Endothelial cell of umbilical vein (primary cell): ENCODE measurements around the gene RBM4B. TPM values are rescaled to one million over a fixed set of nuclear protein-coding genes. Genes with fewer than 3 reads are reported as not detected.

Experiments used
- BruUV-seq: library from RNA; stranded (reverse); fragments of 400-500 nt; replicated peaks from 2 replicates; lab custom pipeline; 2021; lab: Mats Ljungman, UMichigan
- CTCF ChIA-PET: fragments of 300-600, 350-600 bp; sonication (Branson Sonifier 250); formaldehyde crosslinking; loops from one replicate; lab custom pipeline; 2021; ENCODE audit warnings: antibody characterized with exemption, inconsistent platforms; lab: Charles Lee
- POLR2A ChIA-PET: fragments of 300-600, 350-600 bp; sonication (Branson Sonifier 250); formaldehyde crosslinking; loops from one replicate; lab custom pipeline; 2021; ENCODE audit warnings: antibody characterized with exemption, inconsistent platforms; lab: Charles Lee
- DNase-seq: peaks from one replicate; pipeline ENCODE4 v3.0.0-alpha.2; 2011; ENCODE audit warnings: low read depth, low spot score
- FAIRE-seq: peaks from 2 replicates; lab custom pipeline; 2011; peaks lifted over from hg19 to GRCh38; lab: Jason Lieb, UNC
- H2AFZ ChIP-seq: 2 replicates; pipeline ENCODE4 v1.6.0; 2012; ENCODE audit warnings: low read depth, low read length, control low read depth, inconsistent platforms
- H3K27ac ChIP-seq: 2 replicates; pipeline ENCODE4 v1.5.1; 2011; ENCODE audit warnings: low read depth, mild to moderate bottlenecking, control low read depth, low read length, moderate library complexity; ENCODE audit not compliant: insufficient read depth
- H3K27me3 ChIP-seq, 2 experiments: 2 replicates each; pipeline versions ENCODE4 v1.6.0 to v1.6.1; 2011; ENCODE audit warnings: low read length in 2 of 2, mixed read lengths in 1 of 2; ENCODE audit not compliant: control insufficient read depth in 2 of 2, insufficient read depth in 2 of 2
- H3K36me3 ChIP-seq, 2 experiments: 2 replicates in 1 of 2; 3 replicates in 1 of 2; pipeline ENCODE4 v1.5.1; 2011; ENCODE audit warnings: low read length in 2 of 2, mild to moderate bottlenecking in 1 of 2, moderate library complexity in 1 of 2; ENCODE audit not compliant: control insufficient read depth in 2 of 2, insufficient read depth in 2 of 2; ENCODE audit errors: extremely low read depth in 1 of 2
- H3K4me1 ChIP-seq: 3 replicates; pipeline ENCODE4 v1.5.1; 2011; ENCODE audit warnings: mild to moderate bottlenecking, low read length; ENCODE audit not compliant: control insufficient read depth, insufficient read depth; ENCODE audit errors: extremely low read depth
- H3K4me2 ChIP-seq: 2 replicates; pipeline ENCODE4 v1.6.1; 2011; ENCODE audit warnings: low read length, control low read depth, mixed read lengths; ENCODE audit not compliant: insufficient read depth
- H3K4me3 ChIP-seq, 3 experiments: fragments of 200-600 bp in 1 of 3; sonication (generic), shearing (Covaris generic) in 1 of 3; replicated peaks in 1 of 3; 2 replicates each; pipeline ENCODE4 v1.5.1; 2011 to 2016; ENCODE audit warnings: control low read depth in 3 of 3, low read length in 3 of 3, mild to moderate bottlenecking in 2 of 3, inconsistent platforms in 1 of 3, low read depth in 1 of 3, moderate library complexity in 1 of 3; ENCODE audit not compliant: insufficient read depth in 1 of 3
- H3K79me2 ChIP-seq: 2 replicates; pipeline ENCODE4 v1.6.0; 2012; ENCODE audit warnings: low read length, inconsistent platforms; ENCODE audit not compliant: control insufficient read depth, insufficient read depth
- H3K9ac ChIP-seq: replicated peaks from 2 replicates; pipeline ENCODE3; 2011; ENCODE audit warnings: low read length, control low read depth; ENCODE audit not compliant: insufficient read depth; ENCODE audit errors: extremely low read depth
- H3K9me1 ChIP-seq: replicated peaks from 3 replicates; pipeline ENCODE4 v1.6.0; 2011; ENCODE audit warnings: mild to moderate bottlenecking, low read length; ENCODE audit not compliant: control insufficient read depth, insufficient read depth; ENCODE audit errors: extremely low read depth
- H3K9me3 ChIP-seq: replicated peaks from 2 replicates; pipeline ENCODE4 v1.5.1; 2012; ENCODE audit warnings: low read length, inconsistent platforms; ENCODE audit not compliant: control insufficient read depth, insufficient read depth
- H4K20me1 ChIP-seq: replicated peaks from 2 replicates; pipeline ENCODE3; 2011; ENCODE audit warnings: mild to moderate bottlenecking, low read length; ENCODE audit not compliant: control insufficient read depth, insufficient read depth; ENCODE audit errors: extremely low read depth
- CTCF ChIP-seq, 2 donors: IDR thresholded peaks; 1 replicate in 1 of 2; 2 replicates in 1 of 2; pipeline ENCODE4 v1.5.1; 2011; ENCODE audit warnings: low read length in 2 of 2, mild to moderate bottlenecking in 2 of 2, moderate library complexity in 2 of 2, control low read depth in 1 of 2, inconsistent platforms in 1 of 2, low read depth in 1 of 2; ENCODE audit not compliant: insufficient read depth in 1 of 2; ENCODE audit errors: extremely low read depth in 1 of 2
- EZH2 ChIP-seq: IDR thresholded peaks from 2 replicates; pipeline ENCODE4 v1.6.1; 2012; ENCODE audit warnings: borderline replicate concordance, low read depth, mild to moderate bottlenecking, moderate library complexity, low read length, inconsistent platforms; ENCODE audit not compliant: severe bottlenecking
- FOS ChIP-seq: IDR thresholded peaks from 2 replicates; pipeline ENCODE4 v1.6.1; 2011; ENCODE audit warnings: mild to moderate bottlenecking, low read length, moderate library complexity, borderline replicate concordance; ENCODE audit not compliant: insufficient read depth
- GATA2 ChIP-seq: IDR thresholded peaks from 2 replicates; pipeline ENCODE4 v1.7.0; 2011; ENCODE audit warnings: low read depth, mild to moderate bottlenecking, moderate library complexity, mixed read lengths, low read length; ENCODE audit not compliant: insufficient read length, insufficient read depth
- JUN ChIP-seq: IDR thresholded peaks from 2 replicates; pipeline ENCODE4 v1.6.1; 2011; ENCODE audit warnings: borderline replicate concordance, low read depth; ENCODE audit not compliant: insufficient read length, insufficient read depth
- MYC ChIP-seq: IDR thresholded peaks from one replicate; pipeline ENCODE4 v1.6.1; 2011; ENCODE audit warnings: mild to moderate bottlenecking, low read depth, low read length
- POLR2A ChIP-seq: IDR thresholded peaks from 2 replicates; pipeline ENCODE4 v1.6.1; 2012; ENCODE audit warnings: low read depth, mild to moderate bottlenecking, control low read depth, low read length
- POLR2AphosphoS5 ChIP-seq: IDR thresholded peaks from 2 replicates; pipeline ENCODE4 v1.6.1; 2012; ENCODE audit warnings: low read depth, mild to moderate bottlenecking, control low read depth, low read length, moderate library complexity; ENCODE audit not compliant: insufficient read depth
- dilution Hi-C: fragments of 300-500 bp; cut with MboI; formaldehyde crosslinking; loops from one replicate; pipeline ENCODE4 v1.15.0; 2019; ENCODE audit warnings: low sequenced_read_pairs; ENCODE audit not compliant: extremely low pct_ligation_motif_present
- intact Hi-C: fragments of 100-400 bp; cut with micrococcal nuclease; formaldehyde crosslinking; loops from one replicate; pipeline ENCODE4 v1.10.0; 2022
- polyA plus RNA-seq, 4 experiments: library from polyadenylated mRNA; depleted of rRNA in 3 of 4; stranded (reverse) in 3 of 4; unstranded in 1 of 4; fragments of >200 nt; gene quantifications; 2 replicates each; pipeline versions ENCODE4 v1.2.1 to v1.2.3, GENCODE V29; 2011 to 2012; ENCODE audit warnings: missing spikeins in 1 of 4
- total RNA-seq: library from RNA; stranded (reverse); gene quantifications from 2 replicates; pipeline ENCODE4 v1.2.3, GENCODE V29; 2021
- TF ChIP-seq, protein P1 (sequence below): IDR thresholded peaks from 2 replicates; pipeline ENCODE4 v1.6.1; 2011; ENCODE audit not compliant: insufficient read depth, insufficient read length

RBM4B gene
- total and polyA plus RNA-seq, 2 donors (not counting 3 experiments of a cell fraction or from before 2014, with no cell fraction given): 22.2 to 31.2 TPM

DNA sequence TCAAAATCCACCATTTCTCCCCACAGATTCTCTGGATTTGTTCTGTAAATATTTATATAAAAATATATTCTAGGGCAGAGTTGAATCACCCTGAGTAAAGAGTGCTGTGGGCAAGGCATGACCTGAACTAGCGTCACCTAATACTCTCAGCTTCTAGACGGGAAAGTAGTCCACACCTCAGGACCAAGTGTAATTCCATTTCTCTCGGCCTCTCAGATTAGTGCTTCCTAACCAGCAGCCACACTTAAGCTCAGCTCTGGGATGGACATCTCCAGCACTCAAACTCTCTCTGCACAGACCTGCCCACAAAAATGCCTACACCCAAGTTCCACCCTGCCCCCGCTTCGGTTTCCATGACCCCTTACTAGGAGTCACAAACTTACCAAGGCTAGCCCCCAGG lies 46.0 kb upstream of the RBM4B start:
- FAIRE-seq: no peak
- ChIA-PET CTCF (interaction anchor here (0.7 to 1.5 kb wide), 2 partner anchors 9 to 53 kb away, joined by 3 read pairs; no protein-coding TSS in a partner anchor), POLR2A (no interaction called here)
- H3K4me1 ChIP-seq: peaks cover 4% of the 10 kb centered on the region
- H3K27ac ChIP-seq: no peak overlapping the region
- H3K79me2 ChIP-seq: no peaks in the 10 kb centered on the region
- H3K4me3 ChIP-seq: no peak overlapping the region
- DNase-seq: no peak
- no peaks in the 10 kb centered on the region for H3K36me3 ChIP-seq
- dilution Hi-C loops: no loop called here
- no peaks in the 10 kb centered on the region for H3K9me3 ChIP-seq
- no peaks in the 10 kb centered on the region for H4K20me1 ChIP-seq
- TF ChIP-seq POLR2A (no peak), FOS (no peak)
- TF ChIP-seq, protein P1, sequence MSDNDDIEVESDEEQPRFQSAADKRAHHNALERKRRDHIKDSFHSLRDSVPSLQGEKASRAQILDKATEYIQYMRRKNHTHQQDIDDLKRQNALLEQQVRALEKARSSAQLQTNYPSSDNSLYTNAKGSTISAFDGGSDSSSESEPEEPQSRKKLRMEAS: no peak
- intact Hi-C loops: no loop called here
- no peak overlapping the region for H3K4me2 ChIP-seq
- H3K27me3 ChIP-seq: peaks cover 1 to 3% of the 10 kb centered on the region in 2 experiments
- no peaks in the 10 kb centered on the region for H3K9me1 ChIP-seq
- H3K9ac ChIP-seq: no peak overlapping the region
- H2AFZ ChIP-seq: no peak overlapping the region
- no TSS peak for BruUV-seq

- Histone ChIP-seq H3K27ac (no peak overlapping the region), H3K9me3 (no peaks in the 10 kb centered on the region), H3K4me2 (no peak overlapping the region), H3K27me3 (peaks cover 0 to 3% of the 10 kb centered on the region in 2 experiments), H4K20me1 (no peaks in the 10 kb centered on the region), H3K4me1 (peaks cover 4% of the 10 kb centered on the region), H3K79me2 (no peaks in the 10 kb centered on the region), H3K36me3 (no peaks in the 10 kb centered on the region), H2AFZ (no peak overlapping the region), H3K9ac (no peak overlapping the region), H3K4me3 (no peak overlapping the region), H3K9me1 (no peaks in the 10 kb centered on the region)
- TF ChIP-seq, protein P1: no peak
- TF ChIP-seq EZH2: no peak
- TF ChIP-seq GATA2: no peak
- TF ChIP-seq FOS: no peak
- TF ChIP-seq POLR2A: no peak
- no peak for TF ChIP-seq CTCF (IDR thresholded peaks at IDR 0.05; ENCODE audit: extremely low read depth in 1 of 2, insufficient read depth in 1 of 2, low read depth in 1 of 2, low read length in 2 of 2)
- no peak for TF ChIP-seq MYC
- no peak for TF ChIP-seq JUN
- TF ChIP-seq POLR2AphosphoS5: no peak
- intact Hi-C loops: no loop called here
- no peak for DNase-seq
- FAIRE-seq: no peak
- BruUV-seq: no TSS peak
- dilution Hi-C loops: no loop called here
- ChIA-PET POLR2A (no interaction called here), CTCF (interaction anchor here (0.7 to 1.5 kb wide), 2 partner anchors 10 to 54 kb away, joined by 3 read pairs; no protein-coding TSS in a partner anchor)
These were observed 45.3 kb upstream of the RBM4B start for GRCh38 chr11:66722745-66723651.
